Fibroblast of the aortic adventitia (primary cell): Measurements from ENCODE around the gene UGT2B7. TPM values are rescaled to one million over a fixed set of nuclear protein-coding genes. Genes with fewer than 3 reads are reported as not detected.

ENCODE experiments used
- DNase-seq: peaks from one replicate; pipeline ENCODE4 v3.0.0-alpha.2; 2010; ENCODE audit warnings: low read depth
- H3K4me3 ChIP-seq: 2 replicates; pipeline ENCODE4 v1.5.1; 2011; ENCODE audit warnings: low read depth, mild to moderate bottlenecking, control low read depth, low read length, moderate library complexity
- total RNA-seq: library from RNA; depleted of rRNA; stranded (reverse); fragments of >200 nt; gene quantifications from 2 replicates; pipeline ENCODE4 v1.2.3, GENCODE V29; 2012; ENCODE audit warnings: low replicate concordance
- TF ChIP-seq, protein P1 (sequence below): IDR thresholded peaks from 2 replicates; pipeline ENCODE4 v1.5.1; 2011; ENCODE audit warnings: mild to moderate bottlenecking, low read length, control low read depth, inconsistent platforms; ENCODE audit not compliant: insufficient read depth

Gene UGT2B7
- total RNA-seq, 1 donor = not detected

GRCh38 chr4:69089388-69089787 lies 6.9 kb upstream of the UGT2B7 start:
- TF ChIP-seq, protein P1, sequence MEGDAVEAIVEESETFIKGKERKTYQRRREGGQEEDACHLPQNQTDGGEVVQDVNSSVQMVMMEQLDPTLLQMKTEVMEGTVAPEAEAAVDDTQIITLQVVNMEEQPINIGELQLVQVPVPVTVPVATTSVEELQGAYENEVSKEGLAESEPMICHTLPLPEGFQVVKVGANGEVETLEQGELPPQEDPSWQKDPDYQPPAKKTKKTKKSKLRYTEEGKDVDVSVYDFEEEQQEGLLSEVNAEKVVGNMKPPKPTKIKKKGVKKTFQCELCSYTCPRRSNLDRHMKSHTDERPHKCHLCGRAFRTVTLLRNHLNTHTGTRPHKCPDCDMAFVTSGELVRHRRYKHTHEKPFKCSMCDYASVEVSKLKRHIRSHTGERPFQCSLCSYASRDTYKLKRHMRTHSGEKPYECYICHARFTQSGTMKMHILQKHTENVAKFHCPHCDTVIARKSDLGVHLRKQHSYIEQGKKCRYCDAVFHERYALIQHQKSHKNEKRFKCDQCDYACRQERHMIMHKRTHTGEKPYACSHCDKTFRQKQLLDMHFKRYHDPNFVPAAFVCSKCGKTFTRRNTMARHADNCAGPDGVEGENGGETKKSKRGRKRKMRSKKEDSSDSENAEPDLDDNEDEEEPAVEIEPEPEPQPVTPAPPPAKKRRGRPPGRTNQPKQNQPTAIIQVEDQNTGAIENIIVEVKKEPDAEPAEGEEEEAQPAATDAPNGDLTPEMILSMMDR = no peak
- DNase-seq = no peak
- H3K4me3 ChIP-seq = no peak overlapping the region

- no peak overlapping the region for H3K4me3 ChIP-seq
- peak; percentile 60 for DNase-seq
- TF ChIP-seq, protein P1 = no peak
Measured at GRCh38 chr4:69092190-69092589, 4.1 kb upstream of the UGT2B7 start.

- TF ChIP-seq, protein P1 = no peak
- H3K4me3 ChIP-seq = no peak overlapping the region
- peak; percentile 2 for DNase-seq
Measured at GRCh38 chr4:69092980-69093568, 3.2 kb upstream of the UGT2B7 start.

- no peak for DNase-seq
- no peak overlapping the region for H3K4me3 ChIP-seq
- TF ChIP-seq, protein P1 = no peak
Measured at GRCh38 chr4:69093681-69094080, 2.6 kb upstream of the UGT2B7 start.

DNA sequence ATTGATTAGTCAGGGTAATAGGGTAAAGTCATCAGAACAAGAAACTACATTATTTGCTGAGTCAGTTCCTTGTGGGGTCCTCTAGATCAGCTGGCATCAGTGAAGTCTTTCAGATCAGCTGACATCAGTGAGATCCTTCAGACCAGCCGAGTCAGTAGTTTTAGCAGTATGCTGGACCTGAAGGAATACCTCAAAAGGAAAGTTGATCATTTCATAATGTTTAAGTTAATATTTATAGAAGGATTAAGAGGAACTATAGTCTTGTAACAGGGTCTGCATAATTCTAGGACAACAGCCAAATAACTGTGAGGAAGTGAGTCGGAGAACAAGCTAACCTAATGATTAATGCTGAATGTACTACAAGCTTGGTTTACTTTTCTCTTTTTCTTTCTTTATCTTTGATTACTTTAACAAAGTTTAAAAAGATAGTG lies 958 bp upstream of the UGT2B7 start:
- peak; percentile 85 for DNase-seq
- TF ChIP-seq, protein P1 = no peak
- H3K4me3 ChIP-seq = no peak overlapping the region

GRCh38 chr4:69096810-69097209 lies 536 bp downstream of the UGT2B7 start:
- DNase-seq = no peak
- TF ChIP-seq, protein P1 = no peak
- no peak overlapping the region for H3K4me3 ChIP-seq

DNA sequence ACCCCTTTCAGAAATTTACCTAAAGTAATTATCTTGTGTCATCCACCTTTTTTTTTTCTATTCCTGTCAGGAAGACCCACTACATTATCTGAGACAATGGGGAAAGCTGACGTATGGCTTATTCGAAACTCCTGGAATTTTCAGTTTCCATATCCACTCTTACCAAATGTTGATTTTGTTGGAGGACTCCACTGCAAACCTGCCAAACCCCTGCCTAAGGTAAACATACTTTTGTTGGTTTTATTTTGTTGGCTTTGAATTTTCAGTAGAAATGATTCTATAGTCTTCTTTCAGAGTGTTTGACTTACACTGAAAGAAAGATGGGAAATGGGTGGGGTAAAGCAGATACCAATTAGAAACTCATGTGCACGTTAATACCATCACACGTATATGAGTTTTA lies 2.2 kb downstream of the UGT2B7 start:
- no peak overlapping the region for H3K4me3 ChIP-seq
- TF ChIP-seq, protein P1 = no peak

More for the DNA sequence above, 2.2 kb downstream of the UGT2B7 start:
- no peak for DNase-seq
